ENCODE measurements around the gene ZNF267. TPM values are rescaled to one million over a fixed set of nuclear protein-coding genes. Genes with fewer than 3 reads are reported as not detected.

ZNF267 gene
- total RNA-seq, 1 donor from 2014 or later = 17.0 TPM

GRCh38 chr16:31860508-31860907, 13.1 kb upstream of the ZNF267 start:
- H3K9me3 ChIP-seq = no peaks in the 10 kb centered on the region
- no peak overlapping the region for H3K27ac ChIP-seq
- no peaks in the 10 kb centered on the region for H3K4me1 ChIP-seq
- no peak for TF ChIP-seq CTCF (IDR thresholded peaks at IDR 0.05)
- intact Hi-C loops (cut with DNase I) = no loop called here
- ATAC-seq (no peak), DNase-seq (no peak)
- no peaks in the 10 kb centered on the region for H3K27me3 ChIP-seq
- H3K36me3 ChIP-seq = no peaks in the 10 kb centered on the region
- H3K4me3 ChIP-seq = no peak overlapping the region

- intact Hi-C loops (cut with DNase I) = no loop called here
- Histone ChIP-seq H3K4me1 (no peaks in the 10 kb centered on the region), H3K27ac (no peak overlapping the region), H3K36me3 (no peaks in the 10 kb centered on the region), H3K9me3 (no peaks in the 10 kb centered on the region), H3K27me3 (no peaks in the 10 kb centered on the region), H3K4me3 (no peak overlapping the region)
- DNase-seq (no peak), ATAC-seq (no peak)
- no peak for TF ChIP-seq CTCF (IDR thresholded peaks at IDR 0.05)
Observed at GRCh38 chr16:31861455-31861854, 12.2 kb upstream of the ZNF267 start.

- intact Hi-C loops (cut with DNase I) = no loop called here
- no peak overlapping the region for H3K27ac ChIP-seq
- no peaks in the 10 kb centered on the region for H3K9me3 ChIP-seq
- no peak for DNase-seq
- H3K4me1 ChIP-seq = no peaks in the 10 kb centered on the region
- no peak overlapping the region for H3K4me3 ChIP-seq
- no peaks in the 10 kb centered on the region for H3K36me3 ChIP-seq
- no peak for ATAC-seq
- no peak for TF ChIP-seq CTCF (IDR thresholded peaks at IDR 0.05)
- no peaks in the 10 kb centered on the region for H3K27me3 ChIP-seq
Observed at GRCh38 chr16:31862761-31863160, 10.8 kb upstream of the ZNF267 start.

- no peaks in the 10 kb centered on the region for H3K27me3 ChIP-seq
- TF ChIP-seq CTCF (IDR thresholded peaks at IDR 0.05) = no peak
- peaks cover 11% of the 10 kb centered on the region for H3K4me1 ChIP-seq
- H3K9me3 ChIP-seq = no peaks in the 10 kb centered on the region
- no peak overlapping the region for H3K27ac ChIP-seq
- no peak for ATAC-seq
- DNase-seq = no peak
- intact Hi-C loops (cut with DNase I) = no loop called here
- no peaks in the 10 kb centered on the region for H3K36me3 ChIP-seq
- H3K4me3 ChIP-seq = no peak overlapping the region
Observed at GRCh38 chr16:31868164-31868563, 5.4 kb upstream of the ZNF267 start.

- TF ChIP-seq CTCF (IDR thresholded peaks at IDR 0.05) = peak; percentile 88
- intact Hi-C loops (cut with DNase I) = no loop called here
- H3K36me3 ChIP-seq = no peaks in the 10 kb centered on the region
- peak overlapping the region; percentile 45 for H3K27ac ChIP-seq
- H3K4me1 ChIP-seq = peaks cover 11% of the 10 kb centered on the region
- DNase-seq = peak; percentile 80
- no peak overlapping the region for H3K4me3 ChIP-seq
- peak; percentile 71 for ATAC-seq
- H3K27me3 ChIP-seq = no peaks in the 10 kb centered on the region
- no peaks in the 10 kb centered on the region for H3K9me3 ChIP-seq
Observed at GRCh38 chr16:31868691-31869167, 4.9 kb upstream of the ZNF267 start.

Measured in upper lobe of right lung (tissue), 1 donor.